RPMI7951 (cell line): Measurements from ENCODE around the gene ADCY3. TPM values are rescaled to one million over a fixed set of nuclear protein-coding genes. Genes with fewer than 3 reads are reported as not detected.

Source experiments
- DNase-seq: peaks from one replicate; pipeline ENCODE4 v3.0.0-alpha.2; 2012; ENCODE audit warnings: low read depth
- total RNA-seq: library from RNA; depleted of rRNA; stranded (reverse); fragments of >200 nt; shearing (Covaris generic); gene quantifications from 2 replicates; pipeline ENCODE4 v1.2.3, GENCODE V29; 2014

Gene ADCY3
- total RNA-seq, 1 experiment from 2014 or later, result 21.3 TPM

- DNase-seq, result no peak
Measured at GRCh38 chr2:24926220-24926601, 6.2 kb upstream of the ADCY3 start.

- DNase-seq, result no peak
Measured at GRCh38 chr2:24925815-24926214, 5.8 kb upstream of the ADCY3 start.

GRCh38 chr2:24924732-24925131, 4.7 kb upstream of the ADCY3 start:
- no peak for DNase-seq

GRCh38 chr2:24924266-24924665, 4.2 kb upstream of the ADCY3 start:
- DNase-seq, result no peak

- DNase-seq, result no peak
Measured at GRCh38 chr2:24923106-24923505, 3.1 kb upstream of the ADCY3 start.

GRCh38 chr2:24922556-24922955, 2.5 kb upstream of the ADCY3 start:
- DNase-seq, result no peak

- no peak for DNase-seq
Measured at GRCh38 chr2:24920809-24921441, 888 bp upstream of the ADCY3 start.

GRCh38 chr2:24919506-24920097, 435 bp downstream of the ADCY3 start:
- no peak for DNase-seq

- no peak for DNase-seq
Measured at GRCh38 chr2:24919037-24919505, 966 bp downstream of the ADCY3 start.

GRCh38 chr2:24918326-24919036, 1.6 kb downstream of the ADCY3 start:
- DNase-seq, result no peak

- DNase-seq, result no peak
Measured at GRCh38 chr2:24917731-24918325, 2.2 kb downstream of the ADCY3 start.

GRCh38 chr2:24917086-24917485, 3.0 kb downstream of the ADCY3 start:
- DNase-seq, result peak; percentile 85

- no peak for DNase-seq
Measured at GRCh38 chr2:24915796-24916195, 4.2 kb downstream of the ADCY3 start.

GRCh38 chr2:24915175-24915574, 4.9 kb downstream of the ADCY3 start:
- no peak for DNase-seq

GRCh38 chr2:24914713-24915112, 5.3 kb downstream of the ADCY3 start:
- DNase-seq, result no peak

- DNase-seq, result no peak
Measured at GRCh38 chr2:24913911-24914310, 6.1 kb downstream of the ADCY3 start.

GRCh38 chr2:24912986-24913385, 7.1 kb downstream of the ADCY3 start:
- no peak for DNase-seq

- DNase-seq, result no peak
Measured at GRCh38 chr2:24912523-24912922, 7.5 kb downstream of the ADCY3 start.

GRCh38 chr2:24910245-24910644, 9.8 kb downstream of the ADCY3 start:
- DNase-seq, result no peak

- DNase-seq, result peak; percentile 90
Measured at GRCh38 chr2:24909555-24910177, 10.4 kb downstream of the ADCY3 start.

- no peak for DNase-seq
Measured at GRCh38 chr2:24908461-24908901, 11.6 kb downstream of the ADCY3 start.

- DNase-seq, result peak; percentile 73
Measured at GRCh38 chr2:24907116-24907515, 12.9 kb downstream of the ADCY3 start.
